ENCODE measurements around the gene FPR3. TPM values are rescaled to one million over a fixed set of nuclear protein-coding genes. Genes with fewer than 3 reads are reported as not detected.

Gene FPR3
- total and polyA plus RNA-seq, 8 donors: 0.79 to 75.0 (median 1.2) TPM

GRCh38 chr19:51811344-51811743, 16.4 kb downstream of the FPR3 start:
- Histone ChIP-seq H3K27me3 (no peaks in the 10 kb centered on the region), H3K4me3 (no peak overlapping the region), H3K4me1 (peaks cover 0 to 42% of the 10 kb centered on the region in 2 donors), H3K36me3 (no peaks in the 10 kb centered on the region), H3K9me3 (peaks cover 0 to 2% of the 10 kb centered on the region in 2 donors), H3K27ac (peak overlapping the region; percentile 61 to 67)
- no peak for TF ChIP-seq CTCF (IDR thresholded peaks at IDR 0.05)
- peak in 1 of 4 donors; percentile 78 for DNase-seq
- intact Hi-C loops (cut with DNase I): no loop called here
- ATAC-seq: peak; percentile 70

GRCh38 chr19:51815043-51815442, 20.1 kb downstream of the FPR3 start:
- H3K4me3 ChIP-seq: no peak overlapping the region
- ATAC-seq (peak; percentile 43), DNase-seq (no peak)
- H3K9me3 ChIP-seq: peaks cover 0 to 2% of the 10 kb centered on the region in 2 donors
- H3K36me3 ChIP-seq: no peaks in the 10 kb centered on the region
- H3K27ac ChIP-seq: peak overlapping the region in 1 of 2 donors; percentile 19
- TF ChIP-seq CTCF (IDR thresholded peaks at IDR 0.05): no peak
- H3K4me1 ChIP-seq: peaks cover 5 to 21% of the 10 kb centered on the region in 2 donors
- intact Hi-C loops (cut with DNase I): no loop called here
- H3K27me3 ChIP-seq: no peaks in the 10 kb centered on the region

GRCh38 chr19:51816711-51817110, 21.8 kb downstream of the FPR3 start:
- no peaks in the 10 kb centered on the region for H3K27me3 ChIP-seq
- no peaks in the 10 kb centered on the region for H3K36me3 ChIP-seq
- peaks cover 0 to 2% of the 10 kb centered on the region in 2 donors for H3K9me3 ChIP-seq
- H3K4me3 ChIP-seq: no peak overlapping the region
- peak overlapping the region in 1 of 2 donors; percentile 9 for H3K27ac ChIP-seq
- TF ChIP-seq CTCF (IDR thresholded peaks at IDR 0.05): no peak
- DNase-seq (no peak), ATAC-seq (no peak)
- peaks cover 5 to 14% of the 10 kb centered on the region in 2 donors for H3K4me1 ChIP-seq
- intact Hi-C loops (cut with DNase I): no loop called here

GRCh38 chr19:51820011-51820410, 25.1 kb downstream of the FPR3 start:
- H3K27ac ChIP-seq: peak overlapping the region; percentile 20 to 78
- ATAC-seq (no peak), DNase-seq (no peak)
- peaks cover 5 to 32% of the 10 kb centered on the region in 2 donors for H3K4me1 ChIP-seq
- H3K36me3 ChIP-seq: no peaks in the 10 kb centered on the region
- H3K4me3 ChIP-seq: no peak overlapping the region
- H3K27me3 ChIP-seq: no peaks in the 10 kb centered on the region
- no peak for TF ChIP-seq CTCF (IDR thresholded peaks at IDR 0.05)
- H3K9me3 ChIP-seq: peaks cover 0 to 7% of the 10 kb centered on the region in 2 donors
- intact Hi-C loops (cut with DNase I): no loop called here

GRCh38 chr19:51820831-51821446, 26.0 kb downstream of the FPR3 start:
- ATAC-seq: peak; percentile 11
- peaks cover 0 to 7% of the 10 kb centered on the region in 2 donors for H3K9me3 ChIP-seq
- H3K4me1 ChIP-seq: peaks cover 5 to 40% of the 10 kb centered on the region in 2 donors
- no peak overlapping the region for H3K4me3 ChIP-seq
- no peak for DNase-seq
- no peaks in the 10 kb centered on the region for H3K27me3 ChIP-seq
- no peaks in the 10 kb centered on the region for H3K36me3 ChIP-seq
- TF ChIP-seq CTCF (IDR thresholded peaks at IDR 0.05): no peak
- intact Hi-C loops (cut with DNase I): no loop called here
- peak overlapping the region; percentile 20 to 78 for H3K27ac ChIP-seq
